Dendritic cell treated with granulocyte-macrophage colony-stimulating factor and Interleukin-4, amounts not matched to agents 40 ng/mL and 50 ng/mL, for 4 days (primary cell): ENCODE results near the gene LONP2.
"Not testable (repeated sequence)": the region's sequence is repeated elsewhere in the genome, so short reads cannot be mapped to it uniquely, and the experiment has no call there.

Experiments used
- H3K27ac Mint-ChIP-seq: one replicate; pipeline ENCODE4 v1.8.0; 2022; ENCODE audit warnings: mild to moderate bottlenecking, mixed read lengths
- H3K27me3 Mint-ChIP-seq: one replicate; pipeline ENCODE4 v1.8.0; 2022; ENCODE audit warnings: mild to moderate bottlenecking, mixed read lengths
- H3K36me3 Mint-ChIP-seq: one replicate; pipeline ENCODE4 v1.8.0; 2022; ENCODE audit warnings: low read depth, mixed read lengths
- H3K4me1 Mint-ChIP-seq: one replicate; pipeline ENCODE4 v1.8.0; 2022; ENCODE audit warnings: low read depth, mixed read lengths
- H3K4me3 Mint-ChIP-seq: one replicate; pipeline ENCODE4 v1.8.0; 2022; ENCODE audit warnings: mild to moderate bottlenecking, moderate library complexity, mixed read lengths
- H3K9me3 Mint-ChIP-seq: one replicate; pipeline ENCODE4 v1.8.0; 2022; ENCODE audit warnings: mixed read lengths
- intact Hi-C: fragments of 100-400 bp; cut with micrococcal nuclease; formaldehyde crosslinking; loops from one replicate; pipeline ENCODE4 v1.15.0; 2022

Gene LONP2

GRCh38 chr16:48350736-48351135 lies 106.6 kb downstream of the LONP2 start:
- no peaks in the 10 kb centered on the region for H3K27me3 Mint-ChIP-seq
- intact Hi-C loops = no loop called here
- H3K4me3 Mint-ChIP-seq = no peak overlapping the region
- H3K4me1 Mint-ChIP-seq = peaks cover 19% of the 10 kb centered on the region
- peak overlapping the region; percentile 45 for H3K27ac Mint-ChIP-seq
- no peaks in the 10 kb centered on the region for H3K9me3 Mint-ChIP-seq
- H3K36me3 Mint-ChIP-seq = peaks cover 81% of the 10 kb centered on the region

DNA sequence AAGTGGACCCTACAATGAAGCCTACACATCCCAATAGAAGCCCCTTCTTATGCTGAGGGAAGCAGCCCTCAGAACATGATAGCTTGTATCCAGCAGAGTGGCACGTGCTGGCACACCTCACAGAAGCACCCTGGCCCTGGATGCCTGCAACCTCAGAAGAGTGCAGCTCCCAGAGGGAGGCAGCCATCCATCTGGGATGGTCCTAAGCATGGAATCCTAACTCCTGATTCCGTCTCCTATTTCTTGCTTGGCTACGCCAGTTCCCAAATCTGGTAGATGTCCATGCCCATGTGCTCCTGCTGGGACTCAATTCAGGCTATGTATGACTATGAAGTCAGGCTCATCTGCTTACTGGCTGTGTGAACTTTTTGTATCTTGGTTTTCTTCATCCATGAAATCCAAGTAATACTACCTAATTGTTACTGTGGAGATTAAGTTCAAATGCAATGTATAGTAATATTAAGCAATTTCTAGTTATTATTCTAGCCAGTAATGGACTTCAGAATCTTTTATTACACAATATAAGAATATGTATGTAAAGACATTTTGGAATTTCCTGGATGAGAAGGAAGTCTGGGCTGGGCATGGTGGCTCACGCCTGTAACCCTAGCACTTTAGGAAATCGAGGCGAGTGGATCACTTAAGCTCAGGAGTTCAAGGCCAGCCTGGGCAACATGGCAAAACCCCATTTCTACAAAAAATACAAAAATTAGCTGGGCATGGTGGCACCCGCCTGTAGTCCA lies 108.7 kb downstream of the LONP2 start:
- Mint-ChIP-seq H3K4me1 (peaks cover 27% of the 10 kb centered on the region), H3K27ac (peak overlapping the region; percentile 59), H3K4me3 (peak overlapping the region; percentile 20), H3K36me3 (peaks cover 90% of the 10 kb centered on the region), H3K9me3 (no peaks in the 10 kb centered on the region), H3K27me3 (no peaks in the 10 kb centered on the region)
- intact Hi-C loops = loop anchor here (1.0 kb wide), 1 partner anchor 189 kb away; no protein-coding TSS in a partner anchor

DNA sequence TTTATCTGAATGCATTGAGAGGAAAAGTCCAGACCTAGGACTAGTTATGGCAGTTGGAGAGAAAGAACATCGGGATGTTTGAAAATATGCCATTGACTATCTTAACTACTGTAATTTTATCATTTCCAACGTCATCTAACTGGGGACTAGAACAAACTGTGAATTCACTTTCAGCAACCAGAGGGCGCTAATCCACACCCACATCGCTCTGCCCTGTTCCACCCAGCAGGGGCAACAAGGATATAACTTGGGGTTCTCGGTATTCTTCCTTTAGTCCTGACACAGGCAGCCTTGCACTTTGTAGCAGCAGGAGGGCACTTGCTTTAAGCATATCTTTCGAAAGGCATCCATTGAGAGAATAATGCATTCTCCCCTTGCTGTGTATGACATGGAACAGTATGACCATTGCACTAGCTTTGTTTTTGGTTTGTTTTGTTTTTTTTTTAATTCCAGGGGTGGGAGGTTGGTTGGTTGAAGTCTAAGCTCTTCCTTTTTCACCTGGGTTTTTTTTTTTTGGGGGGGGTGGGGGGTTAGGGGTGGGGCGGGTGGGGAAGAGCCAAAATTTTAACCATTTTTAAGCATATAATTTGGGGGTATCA lies 109.6 kb downstream of the LONP2 start:
- H3K36me3 Mint-ChIP-seq = peaks cover 90% of the 10 kb centered on the region
- H3K27ac Mint-ChIP-seq = peak overlapping the region; percentile 59
- no peak overlapping the region for H3K4me3 Mint-ChIP-seq
- peaks cover 30% of the 10 kb centered on the region for H3K4me1 Mint-ChIP-seq
- H3K9me3 Mint-ChIP-seq = no peaks in the 10 kb centered on the region
- H3K27me3 Mint-ChIP-seq = no peaks in the 10 kb centered on the region
- intact Hi-C loops = loop anchor here (1.0 kb wide), 1 partner anchor 189 kb away; no protein-coding TSS in a partner anchor

DNA sequence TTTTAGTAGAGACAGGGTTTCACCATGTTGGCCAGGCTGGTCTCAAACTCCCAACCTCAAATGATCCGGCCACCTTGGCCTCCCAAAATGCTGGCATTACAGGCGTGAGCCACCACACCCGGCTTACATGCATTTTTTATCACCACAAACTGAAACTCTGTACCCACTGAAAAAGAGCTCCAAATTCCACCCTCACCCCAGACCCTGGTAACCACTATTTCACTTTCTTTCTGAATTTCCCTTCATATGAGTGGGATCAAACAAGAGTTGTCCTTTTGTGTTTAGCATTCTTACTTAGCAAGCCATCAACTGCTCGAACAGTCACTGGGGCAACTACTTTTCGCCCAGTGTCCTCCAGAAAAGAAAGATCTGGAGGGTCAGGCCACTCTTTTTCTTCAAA lies 110.3 kb downstream of the LONP2 start:
- H3K9me3 Mint-ChIP-seq, H3K4me3 Mint-ChIP-seq, H3K27me3 Mint-ChIP-seq, intact Hi-C loops: not testable (repeated sequence)
- Mint-ChIP-seq H3K27ac (peak overlapping the region; percentile 59), H3K36me3 (peaks cover 90% of the 10 kb centered on the region), H3K4me1 (peaks cover 30% of the 10 kb centered on the region)

GRCh38 chr16:48354877-48355855 lies 111.1 kb downstream of the LONP2 start:
- intact Hi-C loops = no loop called here
- no peaks in the 10 kb centered on the region for H3K9me3 Mint-ChIP-seq
- H3K4me1 Mint-ChIP-seq = peaks cover 30% of the 10 kb centered on the region
- H3K4me3 Mint-ChIP-seq = no peak overlapping the region
- H3K27me3 Mint-ChIP-seq = no peaks in the 10 kb centered on the region
- peak overlapping the region; percentile 59 for H3K27ac Mint-ChIP-seq
- H3K36me3 Mint-ChIP-seq = peaks cover 90% of the 10 kb centered on the region

DNA sequence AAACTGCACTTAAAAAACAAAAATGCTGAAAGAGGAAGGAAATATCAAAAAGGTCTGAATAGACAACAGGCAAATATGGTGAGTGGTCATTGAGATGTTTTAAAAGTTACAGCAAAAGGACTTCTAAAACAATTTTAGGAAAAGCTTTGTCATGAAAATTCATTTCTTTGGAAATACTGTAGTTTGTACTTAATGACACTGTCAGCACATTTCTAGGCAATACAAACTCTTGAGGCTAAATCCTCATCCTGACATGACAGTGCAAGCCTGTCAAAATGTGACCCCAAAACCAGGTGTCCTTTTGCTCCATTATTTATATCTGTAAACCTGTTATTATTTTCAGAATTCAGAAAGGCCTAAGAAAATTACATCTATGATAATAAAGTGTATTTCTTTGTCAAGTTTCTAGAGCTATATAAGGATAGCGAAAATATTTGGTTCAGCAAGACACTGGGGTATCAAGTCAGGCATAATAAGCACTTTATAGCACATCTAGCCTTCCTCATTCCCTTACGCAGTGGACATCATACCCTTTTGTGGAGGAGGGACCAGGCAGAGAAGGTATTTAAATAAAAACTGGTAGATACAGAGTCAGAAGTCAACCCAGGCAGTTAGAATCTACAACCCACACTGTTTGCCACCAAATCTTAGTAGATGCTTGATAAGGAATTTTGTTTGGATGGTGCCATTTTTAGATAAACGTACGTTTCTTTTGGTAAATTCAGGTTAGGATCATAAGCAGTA lies 112.7 kb downstream of the LONP2 start:
- Mint-ChIP-seq H3K4me1 (peaks cover 43% of the 10 kb centered on the region), H3K9me3 (no peaks in the 10 kb centered on the region), H3K27me3 (no peaks in the 10 kb centered on the region), H3K36me3 (peaks cover 90% of the 10 kb centered on the region), H3K4me3 (no peak overlapping the region), H3K27ac (peak overlapping the region; percentile 77)
- intact Hi-C loops = loop anchor here (2.0 kb wide), 1 partner anchor 266 kb away; no protein-coding TSS in a partner anchor

GRCh38 chr16:48358419-48358818 lies 114.3 kb downstream of the LONP2 start:
- peaks cover 55% of the 10 kb centered on the region for H3K4me1 Mint-ChIP-seq
- H3K36me3 Mint-ChIP-seq = peaks cover 88% of the 10 kb centered on the region
- no peak overlapping the region for H3K4me3 Mint-ChIP-seq
- H3K9me3 Mint-ChIP-seq = no peaks in the 10 kb centered on the region
- no peaks in the 10 kb centered on the region for H3K27me3 Mint-ChIP-seq
- intact Hi-C loops = no loop called here
- peak overlapping the region; percentile 77 for H3K27ac Mint-ChIP-seq

DNA sequence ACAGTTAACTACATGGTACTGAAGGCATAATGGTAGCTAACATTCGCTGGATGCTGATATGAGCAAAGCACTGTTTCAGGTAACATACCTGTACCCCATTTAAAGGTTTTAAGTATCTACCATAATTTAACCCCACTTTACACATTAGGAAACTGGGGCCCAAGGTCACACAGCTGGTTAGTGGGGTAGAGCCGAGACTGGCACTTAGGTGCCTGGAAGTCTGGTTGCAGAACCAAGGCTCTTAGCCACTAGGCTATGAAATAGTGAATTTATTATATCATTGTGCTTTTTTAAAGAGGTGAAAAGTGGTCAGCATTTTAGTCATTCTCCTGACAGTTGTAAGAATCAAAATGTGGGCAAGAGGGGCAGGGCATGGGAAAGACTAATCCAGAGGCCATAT lies 115.9 kb downstream of the LONP2 start:
- H3K36me3 Mint-ChIP-seq = peaks cover 82% of the 10 kb centered on the region
- H3K4me3 Mint-ChIP-seq = no peak overlapping the region
- no peaks in the 10 kb centered on the region for H3K9me3 Mint-ChIP-seq
- H3K27ac Mint-ChIP-seq = no peak overlapping the region
- H3K27me3 Mint-ChIP-seq = no peaks in the 10 kb centered on the region
- H3K4me1 Mint-ChIP-seq = peaks cover 53% of the 10 kb centered on the region
- intact Hi-C loops = no loop called here

GRCh38 chr16:48361012-48361411 lies 116.9 kb downstream of the LONP2 start:
- peaks cover 81% of the 10 kb centered on the region for H3K36me3 Mint-ChIP-seq
- peaks cover 56% of the 10 kb centered on the region for H3K4me1 Mint-ChIP-seq
- peak overlapping the region; percentile 82 for H3K27ac Mint-ChIP-seq
- no peaks in the 10 kb centered on the region for H3K9me3 Mint-ChIP-seq
- intact Hi-C loops = no loop called here
- H3K4me3 Mint-ChIP-seq = peak overlapping the region; percentile 39
- no peaks in the 10 kb centered on the region for H3K27me3 Mint-ChIP-seq

GRCh38 chr16:48361540-48362144 lies 117.5 kb downstream of the LONP2 start:
- H3K27me3 Mint-ChIP-seq = no peaks in the 10 kb centered on the region
- peaks cover 62% of the 10 kb centered on the region for H3K4me1 Mint-ChIP-seq
- H3K36me3 Mint-ChIP-seq = peaks cover 82% of the 10 kb centered on the region
- H3K9me3 Mint-ChIP-seq = no peaks in the 10 kb centered on the region
- intact Hi-C loops = no loop called here
- H3K4me3 Mint-ChIP-seq = peak overlapping the region; percentile 53
- peak overlapping the region; percentile 82 for H3K27ac Mint-ChIP-seq

DNA sequence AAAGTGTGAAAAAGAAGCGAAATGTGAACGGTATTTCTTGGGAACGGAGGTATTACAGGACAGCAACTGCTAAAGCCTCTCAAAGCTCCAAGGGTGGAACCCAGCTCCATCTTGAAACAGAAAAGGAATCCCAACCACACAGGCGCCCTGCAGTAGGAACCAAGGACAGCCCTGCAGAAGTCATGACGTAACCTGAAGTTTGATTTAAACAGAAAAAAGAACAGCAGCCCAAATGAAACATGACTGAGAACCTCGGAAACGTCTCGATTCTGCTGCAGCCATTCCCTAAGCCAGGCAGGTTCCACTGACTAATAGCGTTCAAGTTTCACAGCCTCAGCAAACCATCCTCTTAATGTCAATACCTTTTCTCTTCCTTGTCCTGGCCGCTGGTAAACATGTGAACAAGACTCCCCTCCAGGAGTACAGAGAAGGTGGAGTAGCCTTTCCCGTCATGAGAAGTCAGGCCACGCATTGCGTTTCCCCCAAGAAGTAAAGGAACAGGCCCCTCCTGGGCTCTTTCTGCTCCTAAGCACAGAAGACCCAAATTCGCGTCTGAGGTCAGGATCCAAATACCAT lies 121.0 kb downstream of the LONP2 start:
- H3K4me3 Mint-ChIP-seq = peak overlapping the region; percentile 85
- peaks cover 76% of the 10 kb centered on the region for H3K4me1 Mint-ChIP-seq
- peaks cover 51% of the 10 kb centered on the region for H3K36me3 Mint-ChIP-seq
- H3K9me3 Mint-ChIP-seq = no peaks in the 10 kb centered on the region
- H3K27me3 Mint-ChIP-seq = no peaks in the 10 kb centered on the region
- peak overlapping the region; percentile 94 for H3K27ac Mint-ChIP-seq
- intact Hi-C loops = loop anchor here (5.0 kb wide), 1 partner anchor 172 kb away; no protein-coding TSS in a partner anchor

- Mint-ChIP-seq H3K36me3 (peaks cover 46% of the 10 kb centered on the region), H3K27me3 (no peaks in the 10 kb centered on the region), H3K4me1 (peaks cover 79% of the 10 kb centered on the region), H3K27ac (peak overlapping the region; percentile 94), H3K9me3 (no peaks in the 10 kb centered on the region), H3K4me3 (peak overlapping the region; percentile 85)
- intact Hi-C loops = loop anchor here (2.0 to 5.0 kb wide), 2 partner anchors 15 to 172 kb away; no protein-coding TSS in a partner anchor
Measured at GRCh38 chr16:48365601-48366164, 121.6 kb downstream of the LONP2 start.
